Thyroid gland (tissue), 4 donors: Measurements from ENCODE around the gene PPIF. TPM values are rescaled to one million over a fixed set of nuclear protein-coding genes. Genes with fewer than 3 reads are reported as not detected.

Experiments used
- DNase-seq, 2 donors: peaks; one replicate each; pipeline ENCODE4 v3.0.0-alpha.2; 2019
- H3K27ac ChIP-seq, 3 donors: fragments of 200-600 bp; sonication (generic); 1 replicate in 2 of 3; 2 replicates in 1 of 3; pipeline ENCODE4 v1.5.1; 2016 to 2019; ENCODE audit warnings: mild to moderate bottlenecking in 1 of 3, moderate library complexity in 1 of 3
- H3K27me3 ChIP-seq: fragments of 200-600 bp; sonication (generic); one replicate; pipeline ENCODE4 v1.5.1; 2019
- H3K36me3 ChIP-seq, 2 donors: fragments of 200-600 bp; sonication (generic); one replicate each; pipeline ENCODE4 v1.5.1; 2016 to 2019
- H3K4me1 ChIP-seq, 2 donors: fragments of 200-600 bp; sonication (generic); one replicate each; pipeline ENCODE4 v1.5.1; 2017 to 2019
- H3K4me3 ChIP-seq, 3 donors: fragments of 200-600 bp; sonication (generic); replicated peaks in 1 of 3; 1 replicate in 2 of 3; 2 replicates in 1 of 3; pipeline ENCODE4 v1.5.1; 2016; ENCODE audit warnings: mild to moderate bottlenecking in 1 of 3
- H3K9me3 ChIP-seq: fragments of 200-600 bp; sonication (generic); one replicate; pipeline ENCODE4 v1.5.1; 2017
- CTCF ChIP-seq, 6 experiments: fragments of 200-600 bp in 3 of 6; fragments of 450-650 bp in 3 of 6; sonication (generic) in 3 of 6; IDR thresholded peaks; one replicate each; pipeline ENCODE4 v1.5.1; 2016 to 2019; ENCODE audit warnings: antibody characterized with exemption in 6 of 6, mild to moderate bottlenecking in 2 of 6, inconsistent platforms in 1 of 6, moderate library complexity in 1 of 6
- POLR2A ChIP-seq, 2 donors: fragments of 450-650 bp; IDR thresholded peaks; one replicate each; pipeline ENCODE4 v1.6.1; 2017; ENCODE audit warnings: antibody characterized with exemption in 2 of 2, mild to moderate bottlenecking in 2 of 2, moderate library complexity in 1 of 2
- WGBS, 2 donors: methylation state at CpG; one replicate each; pipeline ENCODE4 v1.1.5; 2017; 5-methylcytosine and 5-hydroxymethylcytosine counted together
- intact Hi-C: fragments of 100-400 bp; cut with DNase I; formaldehyde crosslinking; loops from one replicate; pipeline ENCODE4 v1.15.1; 2023
- total RNA-seq, 4 donors: library from RNA; depleted of rRNA; stranded (reverse); fragments of >200 nt; gene quantifications; one replicate each; pipeline ENCODE4 v1.2.3, GENCODE V29; 2016

The PPIF gene
- total RNA-seq, 4 donors from 2014 or later: 31.4 to 70.1 (median 52.3) TPM

GRCh38 chr10:79301754-79302530, 45.3 kb upstream of the PPIF start:
- intact Hi-C loops: no loop called here
- WGBS, 2 donors: 92 to 94% methylated on average over 17 to 18 of the region's 19 CpGs
- DNase-seq: no peak
- Histone ChIP-seq H3K27ac (no peak overlapping the region), H3K36me3 (peaks cover 93 to 95% of the 10 kb centered on the region in 2 donors), H3K4me3 (no peak overlapping the region), H3K9me3 (no peaks in the 10 kb centered on the region), H3K27me3 (no peaks in the 10 kb centered on the region), H3K4me1 (no peaks in the 10 kb centered on the region)
- no peak for TF ChIP-seq POLR2A (IDR thresholded peaks at IDR 0.05)

- Histone ChIP-seq H3K27ac (no peak overlapping the region), H3K4me3 (no peak overlapping the region), H3K27me3 (no peaks in the 10 kb centered on the region), H3K4me1 (no peaks in the 10 kb centered on the region), H3K9me3 (no peaks in the 10 kb centered on the region), H3K36me3 (peaks cover 93 to 95% of the 10 kb centered on the region in 2 donors)
- TF ChIP-seq POLR2A (IDR thresholded peaks at IDR 0.05): no peak
- no peak for TF ChIP-seq CTCF (IDR thresholded peaks at IDR 0.05)
- WGBS, 2 donors: 94 to 99% methylated on average over 16 to 24 of the region's 25 CpGs
- DNase-seq: no peak
- intact Hi-C loops: no loop called here
Measured at GRCh38 chr10:79303631-79304478, 43.4 kb upstream of the PPIF start.

GRCh38 chr10:79304479-79305087, 42.7 kb upstream of the PPIF start:
- WGBS, 2 donors: 84 to 88% methylated on average over 6 of the region's 6 CpGs
- no peak overlapping the region for H3K27ac ChIP-seq
- H3K27me3 ChIP-seq: no peaks in the 10 kb centered on the region
- H3K4me3 ChIP-seq: no peak overlapping the region
- TF ChIP-seq CTCF (IDR thresholded peaks at IDR 0.05): no peak
- TF ChIP-seq POLR2A (IDR thresholded peaks at IDR 0.05): no peak
- intact Hi-C loops: no loop called here
- no peak for DNase-seq
- peaks cover 93 to 95% of the 10 kb centered on the region in 2 donors for H3K36me3 ChIP-seq
- H3K9me3 ChIP-seq: no peaks in the 10 kb centered on the region
- H3K4me1 ChIP-seq: no peaks in the 10 kb centered on the region

- Histone ChIP-seq H3K27me3 (no peaks in the 10 kb centered on the region), H3K36me3 (peaks cover 95 to 96% of the 10 kb centered on the region in 2 donors), H3K9me3 (no peaks in the 10 kb centered on the region), H3K4me3 (no peak overlapping the region), H3K4me1 (no peaks in the 10 kb centered on the region), H3K27ac (no peak overlapping the region)
- WGBS, 2 donors: 87 to 89% methylated on average over 5 to 8 of the region's 8 CpGs
- no peak for DNase-seq
- no peak for TF ChIP-seq POLR2A (IDR thresholded peaks at IDR 0.05)
- TF ChIP-seq CTCF (IDR thresholded peaks at IDR 0.05): no peak
- intact Hi-C loops: no loop called here
Measured at GRCh38 chr10:79305515-79305914, 41.8 kb upstream of the PPIF start.

- no peak overlapping the region for H3K4me3 ChIP-seq
- H3K27me3 ChIP-seq: no peaks in the 10 kb centered on the region
- H3K36me3 ChIP-seq: peaks cover 95 to 96% of the 10 kb centered on the region in 2 donors
- intact Hi-C loops: no loop called here
- no peak overlapping the region for H3K27ac ChIP-seq
- H3K9me3 ChIP-seq: no peaks in the 10 kb centered on the region
- no peak for DNase-seq
- H3K4me1 ChIP-seq: no peaks in the 10 kb centered on the region
- no peak for TF ChIP-seq CTCF (IDR thresholded peaks at IDR 0.05)
- no peak for TF ChIP-seq POLR2A (IDR thresholded peaks at IDR 0.05)
- WGBS, 2 donors: 94 to 96% methylated on average over 13 to 14 of the region's 15 CpGs
Measured at GRCh38 chr10:79305988-79306387, 41.3 kb upstream of the PPIF start.
